ENCODE results near the gene NUP88.

Gene NUP88

DNA sequence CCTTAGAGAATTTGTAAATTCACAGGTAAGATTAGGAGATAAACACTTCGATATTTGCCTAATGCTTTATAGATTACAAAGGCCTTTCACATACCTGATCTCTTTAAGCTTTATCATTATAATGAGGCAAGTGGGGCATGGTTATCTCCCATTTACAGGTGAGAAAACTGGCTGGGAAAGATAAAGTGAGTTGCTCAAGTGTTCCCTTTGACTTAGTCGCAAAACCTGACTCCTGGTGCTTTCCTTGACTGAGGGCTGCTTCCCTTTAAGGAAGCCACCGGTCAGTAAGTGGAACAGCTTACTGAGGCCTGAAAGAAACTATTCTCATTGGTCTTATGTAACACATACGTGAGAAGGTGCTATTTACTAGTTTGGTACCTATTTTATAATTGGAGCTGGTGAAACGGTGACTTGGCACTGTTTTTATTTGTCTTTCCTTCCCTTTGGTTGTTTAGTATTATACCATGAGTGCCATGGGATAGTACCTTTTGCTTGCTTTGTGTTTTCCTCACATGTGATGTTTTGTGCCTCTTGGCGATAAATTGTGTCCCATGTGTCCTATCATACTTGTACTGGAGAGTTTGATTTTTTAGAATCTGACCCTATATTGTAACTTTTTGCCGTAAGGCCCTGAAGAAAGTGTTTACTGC, 57.2 kb downstream of the NUP88 start:
- Histone ChIP-seq H3K9ac (ENCODE audit: low read length) (no peak overlapping the region), H3K4me3 (ENCODE audit: low read length) (no peak overlapping the region), H3K79me2 (ENCODE audit: low read length) (no peaks in the 10 kb centered on the region), H3K27me3 (replicated peaks; ENCODE audit: insufficient read depth, low read length) (no peaks in the 10 kb centered on the region), H3K9me3 (replicated peaks; ENCODE audit: insufficient read depth, low read length) (no peaks in the 10 kb centered on the region), H3K4me2 (ENCODE audit: low read depth, low read length) (no peak overlapping the region), H3K36me3 (replicated peaks; ENCODE audit: insufficient read depth, low read length) (peaks cover 5% of the 10 kb centered on the region; the same call in 1 of the 2 replicates), H3K9me2 (replicated peaks; ENCODE audit: insufficient read depth, low read length) (no peaks in the 10 kb centered on the region), H2AFZ (ENCODE audit: low read length) (no peak overlapping the region), H3F3A (ENCODE audit: insufficient read depth, low read length) (no peaks in the 10 kb centered on the region), H3K4me1 (ENCODE audit: low read length) (no peaks in the 10 kb centered on the region), H3K27ac (ENCODE audit: low read length) (no peak overlapping the region), H4K20me1 (ENCODE audit: insufficient read depth, low read length) (no peaks in the 10 kb centered on the region)
- no peak for DNase-seq
- TF ChIP-seq EZH2phosphoT487 (IDR thresholded peaks at IDR 0.05; ENCODE audit: low read length) (no peak), EZH2 (optimal IDR thresholded peaks at IDR 0.05; ENCODE audit: low read depth, low read length) (no peak)
- TF ChIP-seq, protein P1, sequence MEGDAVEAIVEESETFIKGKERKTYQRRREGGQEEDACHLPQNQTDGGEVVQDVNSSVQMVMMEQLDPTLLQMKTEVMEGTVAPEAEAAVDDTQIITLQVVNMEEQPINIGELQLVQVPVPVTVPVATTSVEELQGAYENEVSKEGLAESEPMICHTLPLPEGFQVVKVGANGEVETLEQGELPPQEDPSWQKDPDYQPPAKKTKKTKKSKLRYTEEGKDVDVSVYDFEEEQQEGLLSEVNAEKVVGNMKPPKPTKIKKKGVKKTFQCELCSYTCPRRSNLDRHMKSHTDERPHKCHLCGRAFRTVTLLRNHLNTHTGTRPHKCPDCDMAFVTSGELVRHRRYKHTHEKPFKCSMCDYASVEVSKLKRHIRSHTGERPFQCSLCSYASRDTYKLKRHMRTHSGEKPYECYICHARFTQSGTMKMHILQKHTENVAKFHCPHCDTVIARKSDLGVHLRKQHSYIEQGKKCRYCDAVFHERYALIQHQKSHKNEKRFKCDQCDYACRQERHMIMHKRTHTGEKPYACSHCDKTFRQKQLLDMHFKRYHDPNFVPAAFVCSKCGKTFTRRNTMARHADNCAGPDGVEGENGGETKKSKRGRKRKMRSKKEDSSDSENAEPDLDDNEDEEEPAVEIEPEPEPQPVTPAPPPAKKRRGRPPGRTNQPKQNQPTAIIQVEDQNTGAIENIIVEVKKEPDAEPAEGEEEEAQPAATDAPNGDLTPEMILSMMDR (IDR thresholded peaks at IDR 0.05; ENCODE audit: low read length), result no peak

DNA sequence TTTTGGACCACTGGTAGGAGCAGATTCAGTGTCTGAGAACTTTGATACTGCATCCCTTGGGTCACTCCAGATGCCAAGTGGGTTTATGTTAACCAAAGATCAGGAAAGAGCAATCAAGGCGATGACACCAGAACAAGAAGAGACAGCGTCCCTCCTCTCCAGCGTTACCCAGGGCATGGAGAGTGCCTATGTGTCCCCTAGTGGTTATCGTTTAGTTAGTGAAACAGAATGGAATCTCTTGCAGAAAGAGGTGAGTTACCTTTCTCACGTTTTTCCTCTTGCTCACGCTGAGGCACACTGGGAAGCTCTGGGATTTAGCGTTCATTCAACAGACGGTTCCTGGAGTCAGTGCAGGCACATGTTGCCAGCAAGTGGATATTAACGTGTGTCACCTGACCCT, 58.0 kb downstream of the NUP88 start:
- Histone ChIP-seq H2AFZ (ENCODE audit: low read length) (no peak overlapping the region), H3K27ac (ENCODE audit: low read length) (no peak overlapping the region), H3K4me1 (ENCODE audit: low read length) (no peaks in the 10 kb centered on the region), H3K27me3 (replicated peaks; ENCODE audit: insufficient read depth, low read length) (no peaks in the 10 kb centered on the region), H3K36me3 (replicated peaks; ENCODE audit: insufficient read depth, low read length) (peaks cover 5% of the 10 kb centered on the region; the same call in 1 of the 2 replicates), H3K9me3 (replicated peaks; ENCODE audit: insufficient read depth, low read length) (no peaks in the 10 kb centered on the region), H3F3A (ENCODE audit: insufficient read depth, low read length) (no peaks in the 10 kb centered on the region), H3K9ac (ENCODE audit: low read length) (no peak overlapping the region), H3K9me2 (replicated peaks; ENCODE audit: insufficient read depth, low read length) (no peaks in the 10 kb centered on the region), H3K4me2 (ENCODE audit: low read depth, low read length) (no peak overlapping the region), H3K4me3 (ENCODE audit: low read length) (no peak overlapping the region), H4K20me1 (ENCODE audit: insufficient read depth, low read length) (no peaks in the 10 kb centered on the region), H3K79me2 (ENCODE audit: low read length) (no peaks in the 10 kb centered on the region)
- no peak for DNase-seq
- TF ChIP-seq EZH2 (optimal IDR thresholded peaks at IDR 0.05; ENCODE audit: low read depth, low read length) (no peak), EZH2phosphoT487 (IDR thresholded peaks at IDR 0.05; ENCODE audit: low read length) (no peak)
- TF ChIP-seq, protein P1 (IDR thresholded peaks at IDR 0.05; ENCODE audit: low read length), result no peak

GRCh38 chr17:5355421-5356129, 63.9 kb downstream of the NUP88 start:
- Histone ChIP-seq H3K9ac (ENCODE audit: low read length) (no peak overlapping the region), H3K4me3 (ENCODE audit: low read length) (no peak overlapping the region), H3K27me3 (replicated peaks; ENCODE audit: insufficient read depth, low read length) (no peaks in the 10 kb centered on the region), H3K9me2 (replicated peaks; ENCODE audit: insufficient read depth, low read length) (no peaks in the 10 kb centered on the region), H4K20me1 (ENCODE audit: insufficient read depth, low read length) (no peaks in the 10 kb centered on the region), H3K79me2 (ENCODE audit: low read length) (no peaks in the 10 kb centered on the region), H3K36me3 (replicated peaks; ENCODE audit: insufficient read depth, low read length) (no peaks in the 10 kb centered on the region; the same call in 1 of the 2 replicates), H3K4me2 (ENCODE audit: low read depth, low read length) (no peak overlapping the region), H3F3A (ENCODE audit: insufficient read depth, low read length) (no peaks in the 10 kb centered on the region), H3K9me3 (replicated peaks; ENCODE audit: insufficient read depth, low read length) (no peaks in the 10 kb centered on the region), H3K27ac (ENCODE audit: low read length) (no peak overlapping the region), H3K4me1 (ENCODE audit: low read length) (no peaks in the 10 kb centered on the region), H2AFZ (ENCODE audit: low read length) (no peak overlapping the region)
- no peak for TF ChIP-seq EZH2 (optimal IDR thresholded peaks at IDR 0.05; ENCODE audit: low read depth, low read length)
- TF ChIP-seq, protein P1 (IDR thresholded peaks at IDR 0.05; ENCODE audit: low read length), result no peak
- no peak for TF ChIP-seq EZH2phosphoT487 (IDR thresholded peaks at IDR 0.05; ENCODE audit: low read length)
- no peak for DNase-seq

Measured in MM.1S (cell line).